ENCODE measurements around the gene KIAA1328.

DNA sequence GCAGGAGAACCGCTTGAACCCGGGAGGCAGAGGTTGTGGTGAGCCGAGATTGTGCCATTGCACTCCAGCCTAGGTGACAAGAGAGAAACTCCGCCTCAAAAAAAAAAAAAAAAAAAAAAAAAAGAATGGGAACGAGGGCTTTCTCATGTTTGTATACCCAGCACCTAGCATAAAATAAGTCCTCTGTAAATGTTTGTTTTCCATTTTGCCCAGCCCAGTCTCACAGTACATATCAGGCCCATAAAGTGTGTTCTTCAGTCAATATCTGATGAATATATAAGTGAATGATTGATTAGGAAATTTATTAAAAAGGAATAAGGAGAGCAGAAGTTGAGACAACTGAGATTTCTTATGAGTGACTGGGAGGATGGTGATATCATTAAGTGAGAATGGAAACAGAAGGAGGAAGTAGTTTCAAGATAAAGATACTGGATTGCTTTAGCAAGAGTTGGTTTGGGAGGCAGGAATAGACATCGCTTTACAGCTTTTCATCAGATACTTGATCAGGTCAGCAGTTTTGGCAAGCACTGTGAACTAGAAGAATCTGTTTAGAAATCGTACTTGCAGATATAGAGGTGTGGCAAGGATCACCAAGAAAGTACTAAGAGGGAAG, 327.5 kb downstream of the KIAA1328 start:
- no peak for TF ChIP-seq CTCF (IDR thresholded peaks at IDR 0.05)
- no peak for TF ChIP-seq EZH2 (IDR thresholded peaks at IDR 0.05)
- no peak for TF ChIP-seq EZH2phosphoT487 (IDR thresholded peaks at IDR 0.05)

Data from neural progenitor cell (in vitro differentiated cells).